ENCODE measurements around the gene TMEM135. TPM values are rescaled to one million over a fixed set of nuclear protein-coding genes. Genes with fewer than 3 reads are reported as not detected.

TMEM135 gene
- total RNA-seq, 2 donors from 2014 or later = 111 to 113 TPM

DNA sequence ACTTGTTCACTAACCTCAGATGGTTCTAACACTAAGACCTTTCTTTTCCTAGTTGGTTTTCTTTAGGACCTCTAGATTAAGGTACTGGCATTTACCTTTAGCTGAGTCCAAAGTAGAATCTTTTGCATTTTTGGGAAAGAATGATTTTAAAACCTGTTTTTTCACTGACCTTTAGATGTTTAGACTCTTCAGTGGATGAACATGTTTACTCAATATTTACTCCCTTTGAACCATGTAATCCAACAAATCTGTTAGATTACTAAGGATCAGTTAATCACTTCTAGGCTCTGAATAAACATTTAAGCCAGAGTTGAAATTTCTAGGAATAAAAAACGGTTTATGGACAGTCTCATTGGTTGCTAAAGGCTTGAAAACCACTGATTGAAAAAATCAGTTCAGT is 6.2 kb downstream of the TMEM135 start:
- Histone ChIP-seq H3K4me3 (ENCODE audit: low read length) (peak overlapping the region; percentile 23), H3K9me3 (ENCODE audit: control insufficient read depth, low read length) (peaks cover 57% of the 10 kb centered on the region), H3K27me3 (ENCODE audit: control insufficient read depth, insufficient read depth, low read length, poor library complexity, severe bottlenecking) (no peaks in the 10 kb centered on the region), H3K36me3 (ENCODE audit: control insufficient read depth, insufficient read depth, low read length) (peaks cover 63% of the 10 kb centered on the region), H3K27ac (ENCODE audit: low read depth, low read length) (no peak overlapping the region), H3K4me1 (ENCODE audit: control insufficient read depth, insufficient read depth, low read length) (peaks cover 5% of the 10 kb centered on the region), H3K9ac (ENCODE audit: extremely low read depth, low read length, poor library complexity, severe bottlenecking) (no peak overlapping the region)
- WGBS, 2 experiments (ENCODE audit: insufficient coverage in 1 of 2, insufficient read length in 1 of 2) = 89 to 92% methylated on average over 1 of the region's 1 CpG
- Mint-ChIP-seq H3K36me3 (ENCODE audit: low read depth) (peaks cover 59% of the 10 kb centered on the region), H3K4me1 (peaks cover 32% of the 10 kb centered on the region), H3K27ac (no peak overlapping the region), H3K27me3 (ENCODE audit: insufficient read depth) (no peaks in the 10 kb centered on the region), H3K4me3 (no peak overlapping the region), H3K9me3 (peaks cover 19% of the 10 kb centered on the region)
- TF ChIP-seq, protein P1, sequence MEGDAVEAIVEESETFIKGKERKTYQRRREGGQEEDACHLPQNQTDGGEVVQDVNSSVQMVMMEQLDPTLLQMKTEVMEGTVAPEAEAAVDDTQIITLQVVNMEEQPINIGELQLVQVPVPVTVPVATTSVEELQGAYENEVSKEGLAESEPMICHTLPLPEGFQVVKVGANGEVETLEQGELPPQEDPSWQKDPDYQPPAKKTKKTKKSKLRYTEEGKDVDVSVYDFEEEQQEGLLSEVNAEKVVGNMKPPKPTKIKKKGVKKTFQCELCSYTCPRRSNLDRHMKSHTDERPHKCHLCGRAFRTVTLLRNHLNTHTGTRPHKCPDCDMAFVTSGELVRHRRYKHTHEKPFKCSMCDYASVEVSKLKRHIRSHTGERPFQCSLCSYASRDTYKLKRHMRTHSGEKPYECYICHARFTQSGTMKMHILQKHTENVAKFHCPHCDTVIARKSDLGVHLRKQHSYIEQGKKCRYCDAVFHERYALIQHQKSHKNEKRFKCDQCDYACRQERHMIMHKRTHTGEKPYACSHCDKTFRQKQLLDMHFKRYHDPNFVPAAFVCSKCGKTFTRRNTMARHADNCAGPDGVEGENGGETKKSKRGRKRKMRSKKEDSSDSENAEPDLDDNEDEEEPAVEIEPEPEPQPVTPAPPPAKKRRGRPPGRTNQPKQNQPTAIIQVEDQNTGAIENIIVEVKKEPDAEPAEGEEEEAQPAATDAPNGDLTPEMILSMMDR (conservative IDR thresholded peaks at IDR 0.05) = no peak
- no peak for DNase-seq

DNA sequence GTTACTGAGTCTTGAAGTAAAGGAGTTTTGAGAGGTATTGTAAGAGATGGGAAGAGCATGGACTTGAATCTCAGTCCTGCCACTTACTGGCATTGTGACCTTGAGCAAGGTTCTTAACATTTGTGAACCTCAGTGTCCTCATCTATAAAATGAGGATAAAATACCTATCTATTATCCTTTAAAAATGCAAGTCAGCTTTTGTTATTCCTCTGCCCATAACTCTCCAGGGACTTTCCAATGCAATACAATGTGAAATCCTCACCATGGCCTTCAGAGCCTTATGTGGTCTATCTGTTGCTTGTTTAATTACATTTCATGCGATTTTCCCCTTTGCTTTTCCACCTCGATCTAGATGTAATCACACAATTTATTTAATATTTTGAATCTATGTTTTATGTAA is 9.1 kb downstream of the TMEM135 start:
- H3K4me3 Mint-ChIP-seq = no peak overlapping the region
- H3K9ac ChIP-seq (ENCODE audit: extremely low read depth, low read length, poor library complexity, severe bottlenecking) = no peak overlapping the region
- 100% methylated on average over 2 of the region's 2 CpGs; no CpG with 5 or more reads in 1 of the 2 experiments for WGBS, 2 experiments (ENCODE audit: insufficient coverage in 1 of 2, insufficient read length in 1 of 2)
- DNase-seq = no peak
- TF ChIP-seq, protein P1 (conservative IDR thresholded peaks at IDR 0.05) = no peak
- H3K9me3 ChIP-seq (ENCODE audit: control insufficient read depth, low read length) = peaks cover 54% of the 10 kb centered on the region
- peaks cover 52% of the 10 kb centered on the region for H3K36me3 ChIP-seq (ENCODE audit: control insufficient read depth, insufficient read depth, low read length)
- no peak overlapping the region for H3K27ac Mint-ChIP-seq
- peak overlapping the region; percentile 64 for H3K4me3 ChIP-seq (ENCODE audit: low read length)
- H3K9me3 Mint-ChIP-seq = peaks cover 21% of the 10 kb centered on the region
- no peaks in the 10 kb centered on the region for H3K27me3 ChIP-seq (ENCODE audit: control insufficient read depth, insufficient read depth, low read length, poor library complexity, severe bottlenecking)
- H3K4me1 ChIP-seq (ENCODE audit: control insufficient read depth, insufficient read depth, low read length) = no peaks in the 10 kb centered on the region
- H3K36me3 Mint-ChIP-seq (ENCODE audit: low read depth) = peaks cover 48% of the 10 kb centered on the region
- H3K27me3 Mint-ChIP-seq (ENCODE audit: insufficient read depth) = no peaks in the 10 kb centered on the region
- peaks cover 4% of the 10 kb centered on the region for H3K4me1 Mint-ChIP-seq
- H3K27ac ChIP-seq (ENCODE audit: low read depth, low read length) = no peak overlapping the region

DNA sequence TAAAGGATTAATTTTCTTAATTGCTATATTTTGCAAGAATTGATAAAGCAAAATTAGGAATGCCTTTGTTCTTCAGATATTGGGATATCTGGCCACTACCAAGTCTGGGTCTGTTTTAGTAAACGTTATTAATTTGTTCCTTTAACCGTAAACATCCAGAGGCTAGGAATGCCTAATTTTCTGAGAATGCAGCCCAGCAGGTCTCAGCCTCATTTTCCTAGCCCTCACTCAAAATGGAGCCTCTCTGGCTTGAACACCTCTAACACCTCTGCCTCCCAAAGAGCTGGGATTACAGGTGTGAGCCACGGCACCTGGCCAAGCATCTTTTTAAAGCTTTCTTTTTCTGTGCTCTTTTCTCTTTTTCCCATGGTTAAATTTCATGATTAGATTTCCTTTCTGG is 18.4 kb downstream of the TMEM135 start:
- Histone ChIP-seq H3K9ac (ENCODE audit: extremely low read depth, low read length, poor library complexity, severe bottlenecking) (no peak overlapping the region), H3K9me3 (ENCODE audit: control insufficient read depth, low read length) (peaks cover 8% of the 10 kb centered on the region), H3K36me3 (ENCODE audit: control insufficient read depth, insufficient read depth, low read length) (peaks cover 11% of the 10 kb centered on the region), H3K4me3 (ENCODE audit: low read length) (no peak overlapping the region), H3K27me3 (ENCODE audit: control insufficient read depth, insufficient read depth, low read length, poor library complexity, severe bottlenecking) (no peaks in the 10 kb centered on the region), H3K4me1 (ENCODE audit: control insufficient read depth, insufficient read depth, low read length) (no peaks in the 10 kb centered on the region), H3K27ac (ENCODE audit: low read depth, low read length) (no peak overlapping the region)
- H3K9me3 Mint-ChIP-seq = no peaks in the 10 kb centered on the region
- H3K27ac Mint-ChIP-seq = peak overlapping the region; percentile 61
- peaks cover 8% of the 10 kb centered on the region for H3K4me1 Mint-ChIP-seq
- H3K4me3 Mint-ChIP-seq = no peak overlapping the region
- WGBS, 2 experiments (ENCODE audit: insufficient coverage in 1 of 2, insufficient read length in 1 of 2) = 83 to 87% methylated on average over 3 of the region's 3 CpGs
- no peaks in the 10 kb centered on the region for H3K27me3 Mint-ChIP-seq (ENCODE audit: insufficient read depth)
- H3K36me3 Mint-ChIP-seq (ENCODE audit: low read depth) = peaks cover 16% of the 10 kb centered on the region
- TF ChIP-seq, protein P1 (conservative IDR thresholded peaks at IDR 0.05) = no peak
- no peak for DNase-seq

All from endodermal cell (in vitro differentiated cells).